NOMO-1 (cell line): Measurements from ENCODE around the gene TUBB6.

Source experiments
- DNase-seq, 2 experiments: peaks; one replicate each; lab custom pipeline; 2025; ENCODE audit not compliant: unreplicated experiment in 2 of 2; lab: John Stamatoyannopoulos, UW

The TUBB6 gene

GRCh38 chr18:12307701-12308385 lies at the start of gene TUBB6:
TSS of gene TUBB6 (plus strand) at chr18:12308241. CDS start at chr18:12308293, 52 bp downstream.
- DNase-seq = peak; percentile 39 to 45

GRCh38 chr18:12258719-12259705 lies 49.0 kb upstream of the TUBB6 start:
- no peak for DNase-seq

GRCh38 chr18:12262748-12263147 lies 45.3 kb upstream of the TUBB6 start:
- no peak for DNase-seq

GRCh38 chr18:12264864-12265263 lies 43.2 kb upstream of the TUBB6 start:
- DNase-seq = no peak

- peak; percentile 56 to 63 for DNase-seq
These were observed 36.4 kb upstream of the TUBB6 start for GRCh38 chr18:12271376-12272235.

- no peak for DNase-seq
These were observed 33.2 kb upstream of the TUBB6 start for GRCh38 chr18:12274793-12275192.

GRCh38 chr18:12276736-12277554 lies 31.1 kb upstream of the TUBB6 start:
- DNase-seq = no peak

- DNase-seq = no peak
These were observed 29.8 kb upstream of the TUBB6 start for GRCh38 chr18:12278215-12278671.

GRCh38 chr18:12278741-12279682 lies 29.0 kb upstream of the TUBB6 start:
- DNase-seq = no peak

GRCh38 chr18:12279781-12280531 lies 28.1 kb upstream of the TUBB6 start:
- no peak for DNase-seq

- no peak for DNase-seq
These were observed 26.2 kb upstream of the TUBB6 start for GRCh38 chr18:12281861-12282260.

- no peak for DNase-seq
These were observed 25.5 kb upstream of the TUBB6 start for GRCh38 chr18:12282442-12283039.

- DNase-seq = no peak
These were observed 24.8 kb upstream of the TUBB6 start for GRCh38 chr18:12283256-12283655.

GRCh38 chr18:12283666-12284065 lies 24.4 kb upstream of the TUBB6 start:
- DNase-seq = no peak

- no peak for DNase-seq
These were observed 20.8 kb upstream of the TUBB6 start for GRCh38 chr18:12287131-12287681.

GRCh38 chr18:12287684-12288402 lies 20.2 kb upstream of the TUBB6 start:
- DNase-seq = no peak

- DNase-seq = no peak
These were observed 19.7 kb upstream of the TUBB6 start for GRCh38 chr18:12288403-12288755.
